Esophagus muscularis mucosa (tissue), 4 donors: ENCODE measurements around the gene DNAH6. TPM values are rescaled to one million over a fixed set of nuclear protein-coding genes. Genes with fewer than 3 reads are reported as not detected.

ENCODE experiments used
- DNase-seq: peaks from one replicate; pipeline ENCODE4 v3.0.0-alpha.2; 2017; ENCODE audit errors: extremely low spot score
- H3K27ac ChIP-seq, 4 donors: fragments of 200-600 bp; sonication (generic); replicated peaks in 1 of 4; 1 replicate in 3 of 4; 2 replicates in 1 of 4; pipeline ENCODE4 v1.5.1; 2016 to 2019; ENCODE audit warnings: mild to moderate bottlenecking in 1 of 4
- H3K27me3 ChIP-seq, 4 donors: fragments of 200-600 bp; sonication (generic); one replicate each; pipeline versions ENCODE4 v1.5.1 to v1.6.0; 2016 to 2019
- H3K36me3 ChIP-seq, 4 donors: fragments of 200-600 bp; sonication (generic); one replicate each; pipeline ENCODE4 v1.5.1; 2016 to 2019
- H3K4me1 ChIP-seq, 4 donors: fragments of 200-600 bp; sonication (generic); one replicate each; pipeline ENCODE4 v1.5.1; 2016 to 2019
- H3K4me3 ChIP-seq, 4 donors: fragments of 200-600 bp; sonication (generic); 1 replicate in 2 of 4; 2 replicates in 2 of 4; pipeline ENCODE4 v1.5.1; 2016 to 2019; ENCODE audit warnings: mild to moderate bottlenecking in 4 of 4, moderate library complexity in 1 of 4
- H3K9me3 ChIP-seq, 4 donors: fragments of 200-600 bp; sonication (generic); 1 replicate in 3 of 4; 2 replicates in 1 of 4; pipeline ENCODE4 v1.5.1; 2016 to 2019
- EP300 ChIP-seq: sonication (generic); formaldehyde crosslinking; IDR thresholded peaks from one replicate; pipeline ENCODE4 v1.6.1; 2017; ENCODE audit warnings: antibody characterized with exemption
- POLR2A ChIP-seq: fragments of 450-650 bp; IDR thresholded peaks from one replicate; pipeline ENCODE4 v1.6.1; 2017; ENCODE audit warnings: antibody characterized with exemption, moderate library complexity, mild to moderate bottlenecking, low read depth
- POLR2AphosphoS5 ChIP-seq, 2 donors: sonication (generic); formaldehyde crosslinking; IDR thresholded peaks; one replicate each; pipeline ENCODE4 v1.6.1; 2017; ENCODE audit warnings: antibody characterized with exemption in 2 of 2
- WGBS: methylation state at CpG from one replicate; pipeline ENCODE4 v1.1.5; 2018; 5-methylcytosine and 5-hydroxymethylcytosine counted together
- intact Hi-C: fragments of 100-400 bp; cut with DNase I; formaldehyde crosslinking; loops from one replicate; pipeline ENCODE4 v1.15.1; 2023
- total RNA-seq, 4 donors: library from RNA; depleted of rRNA; stranded (reverse); fragments of >200 nt; gene quantifications; one replicate each; pipeline versions ENCODE4 v1.1.0 to v1.2.1, GENCODE V29; 2016
- TF ChIP-seq, protein P1 (sequence below), 3 experiments: fragments of 200-600 bp in 2 of 3; fragments of 450-650 bp in 1 of 3; sonication (generic) in 2 of 3; IDR thresholded peaks; one replicate each; pipeline ENCODE4 v1.5.1; 2017 to 2019; ENCODE audit warnings: antibody characterized with exemption in 3 of 3, mild to moderate bottlenecking in 2 of 3, moderate library complexity in 1 of 3

The DNAH6 gene
- total RNA-seq, 4 donors from 2014 or later: 0.11 to 0.42 (median 0.23) TPM

DNA sequence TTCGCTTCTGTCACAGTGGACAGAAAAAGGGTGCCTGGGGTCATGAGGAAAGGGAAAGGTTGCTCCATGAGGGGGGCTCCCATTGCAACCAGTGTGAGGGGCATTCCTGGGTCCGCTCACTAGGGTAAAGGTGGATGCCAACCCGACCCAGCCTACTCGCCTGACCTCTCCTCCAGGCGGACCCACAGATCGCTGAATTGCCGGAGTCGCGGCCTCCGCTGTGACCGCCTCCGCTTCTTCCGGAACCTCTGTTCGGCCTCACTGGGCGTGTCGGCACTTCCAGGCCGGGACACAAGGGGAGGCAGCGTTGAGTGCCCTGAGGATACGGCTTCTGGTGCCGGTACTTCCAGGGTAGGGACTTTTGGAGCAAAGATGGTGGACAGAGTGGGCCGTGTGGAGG, 307.5 kb downstream of the DNAH6 start:
- Histone ChIP-seq H3K9me3 (no peaks in the 10 kb centered on the region), H3K4me3 (no peak overlapping the region), H3K36me3 (no peaks in the 10 kb centered on the region), H3K27ac (no peak overlapping the region), H3K4me1 (no peaks in the 10 kb centered on the region), H3K27me3 (no peaks in the 10 kb centered on the region)
- no peak for TF ChIP-seq POLR2A
- no peak for TF ChIP-seq EP300
- TF ChIP-seq POLR2AphosphoS5 (IDR thresholded peaks at IDR 0.05): no peak
- TF ChIP-seq, protein P1, sequence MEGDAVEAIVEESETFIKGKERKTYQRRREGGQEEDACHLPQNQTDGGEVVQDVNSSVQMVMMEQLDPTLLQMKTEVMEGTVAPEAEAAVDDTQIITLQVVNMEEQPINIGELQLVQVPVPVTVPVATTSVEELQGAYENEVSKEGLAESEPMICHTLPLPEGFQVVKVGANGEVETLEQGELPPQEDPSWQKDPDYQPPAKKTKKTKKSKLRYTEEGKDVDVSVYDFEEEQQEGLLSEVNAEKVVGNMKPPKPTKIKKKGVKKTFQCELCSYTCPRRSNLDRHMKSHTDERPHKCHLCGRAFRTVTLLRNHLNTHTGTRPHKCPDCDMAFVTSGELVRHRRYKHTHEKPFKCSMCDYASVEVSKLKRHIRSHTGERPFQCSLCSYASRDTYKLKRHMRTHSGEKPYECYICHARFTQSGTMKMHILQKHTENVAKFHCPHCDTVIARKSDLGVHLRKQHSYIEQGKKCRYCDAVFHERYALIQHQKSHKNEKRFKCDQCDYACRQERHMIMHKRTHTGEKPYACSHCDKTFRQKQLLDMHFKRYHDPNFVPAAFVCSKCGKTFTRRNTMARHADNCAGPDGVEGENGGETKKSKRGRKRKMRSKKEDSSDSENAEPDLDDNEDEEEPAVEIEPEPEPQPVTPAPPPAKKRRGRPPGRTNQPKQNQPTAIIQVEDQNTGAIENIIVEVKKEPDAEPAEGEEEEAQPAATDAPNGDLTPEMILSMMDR (IDR thresholded peaks at IDR 0.05): no peak
- DNase-seq: no peak
- intact Hi-C loops: no loop called here
- 96% methylated on average over 21 of the region's 21 CpGs for WGBS

DNA sequence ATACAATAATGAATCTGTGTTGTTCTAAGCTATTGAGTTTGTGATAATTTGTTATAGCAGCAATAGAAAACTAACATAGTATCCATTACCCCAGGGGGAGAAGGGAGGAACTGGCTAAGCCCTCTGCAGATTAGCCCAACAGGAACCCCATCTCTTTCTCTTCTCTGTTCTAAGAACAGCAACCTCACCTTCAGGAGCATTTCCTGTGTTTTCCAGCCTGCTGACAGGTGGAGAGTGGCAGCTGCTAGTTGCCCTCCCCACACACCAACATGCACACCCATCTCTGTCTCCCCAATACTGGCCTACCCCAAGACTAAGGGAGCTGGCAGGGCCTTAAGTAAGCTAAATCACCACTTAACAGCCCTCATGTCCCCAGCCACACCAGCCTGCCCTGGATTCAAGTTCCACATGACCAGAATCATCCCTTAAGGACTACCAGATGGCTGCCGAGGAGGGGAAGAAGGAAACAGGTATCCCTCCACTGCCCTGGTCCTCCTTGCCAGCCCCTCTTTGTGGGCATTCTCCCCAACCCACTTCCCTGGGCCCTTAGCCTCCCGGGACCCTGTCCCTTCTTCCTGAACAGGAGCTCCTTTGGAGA, 311.8 kb downstream of the DNAH6 start:
- no peak overlapping the region for H3K4me3 ChIP-seq
- WGBS: 94% methylated on average over 2 of the region's 2 CpGs
- no peak for DNase-seq
- no peak overlapping the region for H3K27ac ChIP-seq
- H3K9me3 ChIP-seq: no peaks in the 10 kb centered on the region
- no peaks in the 10 kb centered on the region for H3K36me3 ChIP-seq
- TF ChIP-seq POLR2AphosphoS5 (IDR thresholded peaks at IDR 0.05) (no peak), EP300 (no peak), POLR2A (no peak)
- TF ChIP-seq, protein P1 (IDR thresholded peaks at IDR 0.05): no peak
- intact Hi-C loops: no loop called here
- H3K4me1 ChIP-seq: no peaks in the 10 kb centered on the region
- no peaks in the 10 kb centered on the region for H3K27me3 ChIP-seq

DNA sequence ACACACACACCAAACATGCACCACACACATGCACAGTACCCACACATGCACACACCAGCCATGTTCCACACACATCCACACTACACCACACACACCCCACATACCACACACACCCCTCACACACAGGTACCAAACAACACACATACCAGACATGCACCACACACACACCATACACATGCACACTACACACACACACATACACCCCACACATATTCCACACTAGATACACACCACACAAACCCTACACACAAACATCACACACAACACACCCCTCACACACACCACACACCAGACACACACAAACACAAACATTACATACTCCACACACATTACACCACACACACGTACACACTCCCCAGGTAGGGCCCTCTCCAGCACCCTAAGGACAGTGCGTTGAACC, 313.4 kb downstream of the DNAH6 start:
- WGBS: 83% methylated on average over 2 of the region's 2 CpGs
- Histone ChIP-seq H3K27ac (no peak overlapping the region), H3K4me3 (no peak overlapping the region), H3K27me3 (no peaks in the 10 kb centered on the region), H3K36me3 (no peaks in the 10 kb centered on the region), H3K9me3 (peaks cover 0 to 2% (median 0%) of the 10 kb centered on the region in 4 donors), H3K4me1 (no peaks in the 10 kb centered on the region)
- DNase-seq: no peak
- intact Hi-C loops: no loop called here
- TF ChIP-seq POLR2A (no peak), POLR2AphosphoS5 (IDR thresholded peaks at IDR 0.05) (no peak), EP300 (no peak)
- TF ChIP-seq, protein P1 (IDR thresholded peaks at IDR 0.05): no peak

DNA sequence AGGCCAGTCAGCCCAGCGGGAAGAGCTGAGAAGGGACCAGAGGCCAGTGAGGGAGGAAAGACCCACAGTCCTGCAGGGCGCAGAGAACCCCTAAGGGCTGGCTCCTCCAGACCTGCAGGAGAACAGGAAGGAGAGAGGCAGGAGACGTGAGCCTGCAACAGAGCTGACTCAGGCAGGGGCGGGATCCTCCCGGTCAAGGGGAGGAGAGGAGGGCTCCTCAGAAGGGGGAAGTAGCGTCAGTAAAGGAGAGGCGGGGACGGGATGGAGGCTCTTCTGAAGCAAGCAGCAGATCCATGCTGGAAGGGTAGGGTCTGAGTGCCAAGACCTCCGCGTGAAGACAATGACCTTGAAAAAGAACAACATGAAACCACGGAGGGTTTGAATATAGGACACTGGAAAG, 313.8 kb downstream of the DNAH6 start:
- intact Hi-C loops: no loop called here
- no peak overlapping the region for H3K27ac ChIP-seq
- H3K9me3 ChIP-seq: peaks cover 0 to 6% (median 0%) of the 10 kb centered on the region in 4 donors
- no peaks in the 10 kb centered on the region for H3K4me1 ChIP-seq
- DNase-seq: no peak
- H3K4me3 ChIP-seq: no peak overlapping the region
- no peaks in the 10 kb centered on the region for H3K27me3 ChIP-seq
- no peak for TF ChIP-seq POLR2AphosphoS5 (IDR thresholded peaks at IDR 0.05)
- TF ChIP-seq POLR2A: no peak
- TF ChIP-seq EP300: no peak
- TF ChIP-seq, protein P1 (IDR thresholded peaks at IDR 0.05): no peak
- WGBS: 70% methylated on average over 11 of the region's 11 CpGs
- no peaks in the 10 kb centered on the region for H3K36me3 ChIP-seq
